GOT3 (cell line): ENCODE data around the gene STAM2.
"Not testable (repeated sequence)": the region's sequence is repeated elsewhere in the genome, so short reads cannot be mapped to it uniquely, and the experiment has no call there.

Source experiments
- DNase-seq: peaks from one replicate; lab custom pipeline; 2025; ENCODE audit warnings: mixed read lengths; lab: John Stamatoyannopoulos, UW

The STAM2 gene

GRCh38 chr2:152172201-152172785 is 3.3 kb downstream of the STAM2 start:
- not testable (repeated sequence) for DNase-seq

GRCh38 chr2:152171718-152172117 is 3.8 kb downstream of the STAM2 start:
- no peak for DNase-seq

- not testable (repeated sequence) for DNase-seq
Measured at GRCh38 chr2:152169158-152169557, 6.4 kb downstream of the STAM2 start.

- not testable (repeated sequence) for DNase-seq
Measured at GRCh38 chr2:152167470-152167869, 8.1 kb downstream of the STAM2 start.

- no peak for DNase-seq
Measured at GRCh38 chr2:152167065-152167464, 8.5 kb downstream of the STAM2 start.

- no peak for DNase-seq
Measured at GRCh38 chr2:152166633-152167032, 8.9 kb downstream of the STAM2 start.

- no peak for DNase-seq
Measured at GRCh38 chr2:152165780-152166179, 9.8 kb downstream of the STAM2 start.

GRCh38 chr2:152165306-152165705 is 10.3 kb downstream of the STAM2 start:
- DNase-seq: no peak

- not testable (repeated sequence) for DNase-seq
Measured at GRCh38 chr2:152163669-152164068, 11.9 kb downstream of the STAM2 start.

- no peak for DNase-seq
Measured at GRCh38 chr2:152162141-152162540, 13.4 kb downstream of the STAM2 start.

GRCh38 chr2:152161598-152161997 is 14.0 kb downstream of the STAM2 start:
- no peak for DNase-seq

- DNase-seq: not testable (repeated sequence)
Measured at GRCh38 chr2:152160378-152160777, 15.2 kb downstream of the STAM2 start.

GRCh38 chr2:152157253-152157652 is 18.3 kb downstream of the STAM2 start:
- no peak for DNase-seq

- DNase-seq: no peak
Measured at GRCh38 chr2:152155209-152155608, 20.4 kb downstream of the STAM2 start.

GRCh38 chr2:152154462-152154861 is 21.1 kb downstream of the STAM2 start:
- no peak for DNase-seq

- no peak for DNase-seq
Measured at GRCh38 chr2:152134488-152135280, 40.9 kb downstream of the STAM2 start.

- DNase-seq: no peak
Measured at GRCh38 chr2:152132306-152132705, 43.3 kb downstream of the STAM2 start.

GRCh38 chr2:152127628-152128027 is 47.9 kb downstream of the STAM2 start:
- DNase-seq: no peak

- no peak for DNase-seq
Measured at GRCh38 chr2:152126664-152127063, 48.9 kb downstream of the STAM2 start.

- no peak for DNase-seq
Measured at GRCh38 chr2:152122161-152122560, 53.4 kb downstream of the STAM2 start.

GRCh38 chr2:152120430-152120829 is 55.1 kb downstream of the STAM2 start:
- no peak for DNase-seq

- no peak for DNase-seq
Measured at GRCh38 chr2:152115952-152116351, 59.6 kb downstream of the STAM2 start.

- no peak for DNase-seq
Measured at GRCh38 chr2:152114366-152114765, 61.2 kb downstream of the STAM2 start.

- not testable (repeated sequence) for DNase-seq
Measured at GRCh38 chr2:152107140-152107539, 68.4 kb downstream of the STAM2 start.
